ENCODE results near the gene OR4D9. TPM values are rescaled to one million over a fixed set of nuclear protein-coding genes. Genes with fewer than 3 reads are reported as not detected.

The OR4D9 gene
- total and polyA plus RNA-seq, 10 of the 15 experiments (the other 5 are each of a cell fraction or from before 2014, with no cell fraction given), result not detected

GRCh38 chr11:59545179-59546020 is 34.1 kb downstream of the OR4D9 start:
- POLR2A ChIA-PET, result no interaction called here
- CTCF ChIA-PET, result no interaction called here
- Histone ChIP-seq H3K36me3 (ENCODE audit: control insufficient read depth in 2 of 2, insufficient read depth in 2 of 2, low read length in 1 of 2) (no peaks in the 10 kb centered on the region), H3K79me2 (ENCODE audit: control insufficient read depth, insufficient read depth, low read length) (no peaks in the 10 kb centered on the region), H3K9me3 (replicated peaks; ENCODE audit: control insufficient read depth, insufficient read depth, low read length) (no peaks in the 10 kb centered on the region), H3K4me3 (no peak overlapping the region), H3K9ac (ENCODE audit: control insufficient read depth, insufficient read depth, low read length) (no peak overlapping the region), H3K27me3 (replicated peaks in 1 of 2; ENCODE audit: control insufficient read depth in 2 of 2, insufficient read depth in 2 of 2, low read length in 1 of 2) (peaks cover 0 to 1% of the 10 kb centered on the region in 2 experiments; a peak in 1 of 4 replicates), H3K27ac (ENCODE audit: control insufficient read depth, insufficient read depth) (no peak overlapping the region), H3K4me1 (ENCODE audit: control insufficient read depth, insufficient read depth, low read length) (no peaks in the 10 kb centered on the region), H3K4me2 (ENCODE audit: control insufficient read depth, insufficient read depth) (no peak overlapping the region), H2AFZ (ENCODE audit: control insufficient read depth, low read depth, low read length) (no peak overlapping the region), H4K20me1 (ENCODE audit: control insufficient read depth, insufficient read depth) (no peaks in the 10 kb centered on the region)
- DNase-seq (ENCODE audit: low read depth, low spot score), result no peak
- RAD21 ChIA-PET (ENCODE audit: unreplicated experiment), result no interaction called here
- in situ Hi-C loops (cut with MboI) (no loop called here), intact Hi-C loops (cut with micrococcal nuclease; ENCODE audit: unreplicated experiment) (no loop called here)
- no peak for FAIRE-seq
- WGBS (ENCODE audit: insufficient coverage, insufficient replicate concordance, low lambda C conversion rate, missing lambda C conversion rate), result 70% methylated on average over 24 of the region's 24 CpGs
- SMC1A ChIA-PET (ENCODE audit: uncharacterized antibody, unreplicated experiment), result no interaction called here
- no peak for ATAC-seq
- no TSS peak for BruUV-seq (replicated peaks)
- no peak for TF ChIP-seq IRF3 (IDR thresholded peaks at IDR 0.05)
- TF ChIP-seq FOS (IDR thresholded peaks at IDR 0.05; ENCODE audit: borderline replicate concordance, extremely low read depth, insufficient read length), result no peak
- no peak for TF ChIP-seq SREBF2 (IDR thresholded peaks at IDR 0.05; ENCODE audit: low read length)
- TF ChIP-seq BHLHE40 (IDR thresholded peaks at IDR 0.05; ENCODE audit: borderline replicate concordance in 1 of 2, low read depth in 2 of 2, low read length in 1 of 2), result no peak
- TF ChIP-seq STAT3 (IDR thresholded peaks at IDR 0.05; ENCODE audit: low read depth, low read length), result no peak
- no peak for TF ChIP-seq BCL3 (IDR thresholded peaks at IDR 0.05; ENCODE audit: borderline replicate concordance, insufficient read depth, low read depth, low read length, poor library complexity, severe bottlenecking)
- no peak for TF ChIP-seq ZNF274 (IDR thresholded peaks at IDR 0.05; ENCODE audit: insufficient read depth, insufficient read length)
- no peak for TF ChIP-seq MXI1 (IDR thresholded peaks at IDR 0.05; ENCODE audit: low read depth, low read length)
- TF ChIP-seq RAD51 (IDR thresholded peaks at IDR 0.05), result no peak
- TF ChIP-seq CEBPB (IDR thresholded peaks at IDR 0.05; ENCODE audit: borderline replicate concordance in 1 of 2, low read depth in 2 of 2, low read length in 2 of 2), result no peak
- no peak for TF ChIP-seq SMC3 (IDR thresholded peaks at IDR 0.05; ENCODE audit: borderline replicate concordance, low read length)
- no peak for TF ChIP-seq STAT1 (conservative IDR thresholded peaks at IDR 0.05)
- TF ChIP-seq USF1 (IDR thresholded peaks at IDR 0.05; ENCODE audit: borderline replicate concordance, extremely low read length, insufficient read depth, low read depth, low read length), result no peak
- no peak for TF ChIP-seq TARDBP (IDR thresholded peaks at IDR 0.05; ENCODE audit: borderline replicate concordance)
- no peak for TF ChIP-seq DPF2 (IDR thresholded peaks at IDR 0.05)
- TF ChIP-seq CREB1 (IDR thresholded peaks at IDR 0.05; ENCODE audit: low read depth), result no peak
- TF ChIP-seq ETV6 (conservative IDR thresholded peaks at IDR 0.05 in 1 of 2, IDR thresholded peaks at IDR 0.05 in 1 of 2; ENCODE audit: borderline replicate concordance in 1 of 2, low read depth in 1 of 2), result no peak
- no peak for TF ChIP-seq NFXL1 (IDR thresholded peaks at IDR 0.05; ENCODE audit: borderline replicate concordance)
- no peak for TF ChIP-seq TCF3 (IDR thresholded peaks at IDR 0.05; ENCODE audit: borderline replicate concordance, insufficient read depth, low read depth, low read length)

All from GM12878 (cell line).